Uterus (tissue), 2 donors: Measurements from ENCODE around the gene DTYMK.

Source experiments
- CTCF ChIP-seq, 4 experiments: fragments of 200-600 bp in 2 of 4; fragments of 450-650 bp in 2 of 4; sonication (generic) in 2 of 4; IDR thresholded peaks; one replicate each; pipeline ENCODE4 v1.5.1; 2016 to 2019; ENCODE audit warnings: antibody characterized with exemption in 4 of 4, mild to moderate bottlenecking in 2 of 4, moderate library complexity in 1 of 4
- POLR2A ChIP-seq, 2 donors: fragments of 450-650 bp; IDR thresholded peaks; one replicate each; pipeline ENCODE4 v1.6.1; 2016; ENCODE audit warnings: antibody characterized with exemption in 2 of 2, mild to moderate bottlenecking in 1 of 2, moderate library complexity in 1 of 2

GRCh38 chr2:241703032-241703604, 16.5 kb upstream of the DTYMK start:
- TF ChIP-seq CTCF (IDR thresholded peaks at IDR 0.05) (no peak), POLR2A (IDR thresholded peaks at IDR 0.05) (no peak)
